ENCODE results near the gene C2orf69. TPM values are rescaled to one million over a fixed set of nuclear protein-coding genes. Genes with fewer than 3 reads are reported as not detected.

Gene C2orf69
- total and polyA plus RNA-seq, 2 of the 13 experiments (the other 11 are each of a cell fraction or from before 2014, with no cell fraction given) = 4.8 to 19.3 TPM

- TF ChIP-seq ONECUT2 (CRISPR knock-in tag; IDR thresholded peaks at IDR 0.05) = peak; percentile 43; the same call in 1 of the 2 replicates
- TF ChIP-seq KAT7 (CRISPR knock-in tag; IDR thresholded peaks at IDR 0.05; ENCODE audit: borderline replicate concordance) = peak; percentile 99
- peak; percentile 97 for TF ChIP-seq HNRNPLL (IDR thresholded peaks at IDR 0.05; ENCODE audit: low read depth, low read length, poor library complexity, severe bottlenecking)
- TF ChIP-seq FOSL1 (CRISPR knock-in tag; IDR thresholded peaks at IDR 0.05; ENCODE audit: borderline replicate concordance) = no peak
- peak; percentile 87 for TF ChIP-seq TOPORS (CRISPR knock-in tag; IDR thresholded peaks at IDR 0.05)
- no peak; the same call in 1 of the 2 replicates for TF ChIP-seq SSRP1 (CRISPR knock-in tag; IDR thresholded peaks at IDR 0.05)
- 0 out of 2 replicates have a peak, but pooled peaks have one; percentile 66 for TF ChIP-seq ZFP41 (CRISPR knock-in tag; IDR thresholded peaks at IDR 0.05; ENCODE audit: borderline replicate concordance)
- TF ChIP-seq DRAP1 (CRISPR knock-in tag; IDR thresholded peaks at IDR 0.05) = peak; percentile 53
- TF ChIP-seq NCOA1 (CRISPR knock-in tag; IDR thresholded peaks at IDR 0.05) = no peak
- no peak for TF ChIP-seq ZNF367 (CRISPR knock-in tag; IDR thresholded peaks at IDR 0.05; ENCODE audit: borderline replicate concordance)
- TF ChIP-seq TEAD2 (CRISPR knock-in tag; IDR thresholded peaks at IDR 0.05) = no peak
- TF ChIP-seq CREM (IDR thresholded peaks at IDR 0.05) = peak; percentile 75
- TF ChIP-seq CREM (CRISPR knock-in tag; IDR thresholded peaks at IDR 0.05) = no peak
- TF ChIP-seq ARNT (IDR thresholded peaks at IDR 0.05) = no peak
- TF ChIP-seq BHLHE40 (IDR thresholded peaks at IDR 0.05; ENCODE audit: low read length) = no peak; the same call in 1 of the 2 replicates
- no peak for TF ChIP-seq JDP2 (CRISPR knock-in tag; IDR thresholded peaks at IDR 0.05; ENCODE audit: borderline replicate concordance)
- no peak; the same call in 1 of the 2 replicates for TF ChIP-seq SIX4 (CRISPR knock-in tag; IDR thresholded peaks at IDR 0.05)
- peak; percentile 15; the same call in 1 of the 2 replicates for TF ChIP-seq TEF (CRISPR knock-in tag; IDR thresholded peaks at IDR 0.05)
- 0 out of 2 replicates have a peak, but pooled peaks have one; percentile 70 for TF ChIP-seq NKX3-1 (CRISPR knock-in tag; IDR thresholded peaks at IDR 0.05)
- TF ChIP-seq ZNF556 (CRISPR knock-in tag; IDR thresholded peaks at IDR 0.05; ENCODE audit: borderline replicate concordance) = peak; percentile 92
- TF ChIP-seq ZBTB25 (CRISPR knock-in tag; IDR thresholded peaks at IDR 0.05) = peak; percentile 84
- TF ChIP-seq TMF1 (CRISPR knock-in tag; IDR thresholded peaks at IDR 0.05; ENCODE audit: low read depth) = peak; percentile 92
- no peak for TF ChIP-seq ZNF616 (CRISPR knock-in tag; IDR thresholded peaks at IDR 0.05; ENCODE audit: low read depth)
- peak; percentile 97 for TF ChIP-seq KMT2A (CRISPR knock-in tag; IDR thresholded peaks at IDR 0.05)
- TF ChIP-seq SIN3A (IDR thresholded peaks at IDR 0.05; ENCODE audit: borderline replicate concordance, low read depth, low read length) = peak; percentile 100
- peak; percentile 12; the same call in 1 of the 2 replicates for TF ChIP-seq FOXA3 (CRISPR knock-in tag; IDR thresholded peaks at IDR 0.05)
Observed at GRCh38 chr2:199911052-199911876, at the start of gene C2orf69 (continued).

Measured in HepG2 (cell line).